ENCODE data around the gene SLC2A4.

Gene SLC2A4

DNA sequence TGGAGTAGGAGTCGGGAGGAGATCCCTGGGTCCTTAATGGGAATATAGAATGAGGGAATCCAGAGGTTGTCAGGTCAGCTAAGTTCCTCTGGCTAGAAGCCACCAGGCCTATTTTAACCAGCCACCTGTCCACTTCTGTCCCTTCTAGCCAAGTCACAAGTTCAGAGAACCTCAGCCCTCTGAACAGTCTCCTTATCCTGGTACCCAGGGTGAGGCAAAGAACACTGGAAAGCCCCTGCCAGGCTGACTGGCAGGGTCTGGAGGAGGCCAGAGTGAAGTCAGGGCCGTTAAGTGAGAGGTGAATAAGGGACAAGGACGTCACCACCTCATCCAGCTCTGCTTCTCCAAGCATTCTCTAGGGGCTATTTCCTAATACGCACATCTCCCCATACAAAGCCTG lies 32.7 kb upstream of the SLC2A4 start:
- DNase-seq (ENCODE audit: low spot score), result no peak

DNA sequence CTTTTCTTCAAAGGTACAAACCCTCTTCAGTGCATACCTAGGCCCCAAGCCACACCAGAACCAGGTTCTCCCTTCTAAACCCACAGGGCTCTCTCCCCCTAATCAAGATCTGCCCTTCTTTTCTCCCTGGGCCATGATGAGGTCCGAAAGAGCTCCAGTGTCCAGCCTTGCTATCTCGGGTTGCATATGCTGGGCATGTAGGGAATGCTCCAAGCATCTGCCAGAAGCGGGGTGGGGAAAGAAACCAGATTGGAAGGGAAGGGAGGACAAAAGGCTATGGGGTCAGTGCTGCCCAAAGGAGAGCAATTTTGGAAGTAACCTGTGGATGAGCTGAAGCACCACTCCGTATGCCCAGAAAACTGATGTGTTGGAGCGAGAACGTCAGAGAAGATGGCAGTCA lies 32.3 kb upstream of the SLC2A4 start:
- no peak for DNase-seq (ENCODE audit: low spot score)

DNA sequence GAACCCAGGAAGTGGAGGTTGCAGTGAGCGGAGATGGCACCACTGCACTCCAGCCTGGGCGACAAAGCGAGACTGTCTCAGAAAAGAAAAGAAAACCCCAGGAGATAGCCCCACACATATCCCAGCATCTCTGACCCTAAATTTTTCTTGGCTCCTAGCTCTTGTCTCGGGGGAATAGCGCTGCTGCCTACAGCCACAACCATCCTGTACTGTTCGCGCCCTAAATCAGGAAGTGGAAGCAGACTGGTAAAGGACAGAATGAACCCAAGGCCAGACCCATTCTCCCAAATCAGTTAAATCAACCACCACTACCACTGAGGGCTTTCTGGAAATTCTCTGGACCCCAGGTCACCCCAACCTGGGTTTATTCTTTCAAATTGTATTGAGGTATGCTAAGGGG lies 31.7 kb upstream of the SLC2A4 start:
- DNase-seq (ENCODE audit: low spot score), result no peak

DNA sequence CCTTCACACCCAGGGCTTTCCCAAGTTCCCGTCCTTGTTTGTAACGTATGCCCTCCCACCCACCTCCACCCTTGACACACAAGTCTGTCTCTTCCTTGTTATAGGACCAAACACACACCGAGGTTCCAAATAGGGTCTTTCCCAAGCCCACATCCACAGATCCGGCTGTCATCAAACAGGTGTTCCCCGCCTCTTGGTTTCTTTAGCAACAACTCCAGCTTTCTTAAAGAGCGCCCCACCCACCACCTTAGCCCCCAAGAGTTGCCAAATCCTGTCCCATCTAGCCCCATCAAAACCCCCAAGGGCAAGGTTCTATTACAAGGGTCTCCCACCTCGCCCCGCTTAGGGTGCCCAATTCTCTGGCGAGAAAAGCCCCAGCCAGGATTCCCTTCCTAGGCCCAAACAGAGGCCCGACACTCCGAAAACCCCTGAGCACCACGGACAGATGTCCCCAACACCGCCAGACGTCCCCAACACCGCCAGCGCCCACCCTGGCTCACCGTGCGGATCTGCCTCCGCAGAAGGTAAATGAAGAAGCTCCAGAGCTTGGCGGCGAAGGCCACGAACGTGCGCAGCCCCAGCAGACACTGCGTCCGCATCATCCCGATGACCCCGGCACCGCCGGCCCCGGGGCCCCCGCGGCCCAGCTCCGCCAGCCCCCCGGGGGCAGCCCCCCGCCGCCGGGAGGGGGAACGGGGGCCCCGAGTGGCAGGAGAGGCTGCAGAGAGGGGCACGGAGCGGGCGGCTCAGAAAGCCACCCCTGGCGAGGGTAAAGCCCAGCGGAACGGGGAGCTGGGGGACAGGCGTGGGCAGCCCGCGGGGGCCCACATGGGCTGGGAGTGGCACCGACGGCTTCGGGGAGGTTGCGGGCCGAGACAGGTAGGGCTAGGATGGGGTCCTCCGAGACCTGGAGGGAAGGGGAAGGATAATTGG lies 30.6 kb upstream of the SLC2A4 start:
- DNase-seq (ENCODE audit: low spot score), result no peak

DNA sequence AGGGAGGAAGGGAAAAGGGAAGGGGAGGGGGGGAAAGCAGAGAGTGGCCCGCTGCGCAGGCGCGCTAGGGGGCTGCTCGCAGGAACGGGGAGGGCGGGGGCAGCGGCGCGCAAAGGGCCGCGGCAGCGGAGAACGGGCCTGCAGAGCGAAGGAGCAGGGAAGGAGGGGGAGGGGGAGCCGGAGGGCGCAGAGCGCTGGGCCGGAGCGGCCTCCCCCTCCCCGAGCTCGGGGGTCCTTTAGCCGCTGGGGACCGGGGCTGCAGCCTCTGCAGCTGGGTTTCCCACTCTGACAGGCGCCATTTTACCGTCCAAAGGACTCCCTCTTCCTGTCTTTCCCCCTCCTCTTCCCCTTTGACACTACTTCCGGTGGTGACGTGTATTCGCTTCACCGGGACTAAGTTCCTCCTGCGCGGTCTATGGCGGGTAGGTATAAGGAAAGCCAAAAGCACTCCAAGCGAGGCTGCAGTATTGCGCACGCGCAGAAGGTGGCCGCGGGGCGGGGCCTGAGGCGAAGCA lies 29.8 kb upstream of the SLC2A4 start, which contains the start of gene CTDNEP1:
Gene CTDNEP1, minus strand, starts transcription at position 74 of the 515 bp plus-strand sequence. CDS start 438 bp downstream, outside the sequence.
- DNase-seq (ENCODE audit: low spot score), result peak; percentile 94

DNA sequence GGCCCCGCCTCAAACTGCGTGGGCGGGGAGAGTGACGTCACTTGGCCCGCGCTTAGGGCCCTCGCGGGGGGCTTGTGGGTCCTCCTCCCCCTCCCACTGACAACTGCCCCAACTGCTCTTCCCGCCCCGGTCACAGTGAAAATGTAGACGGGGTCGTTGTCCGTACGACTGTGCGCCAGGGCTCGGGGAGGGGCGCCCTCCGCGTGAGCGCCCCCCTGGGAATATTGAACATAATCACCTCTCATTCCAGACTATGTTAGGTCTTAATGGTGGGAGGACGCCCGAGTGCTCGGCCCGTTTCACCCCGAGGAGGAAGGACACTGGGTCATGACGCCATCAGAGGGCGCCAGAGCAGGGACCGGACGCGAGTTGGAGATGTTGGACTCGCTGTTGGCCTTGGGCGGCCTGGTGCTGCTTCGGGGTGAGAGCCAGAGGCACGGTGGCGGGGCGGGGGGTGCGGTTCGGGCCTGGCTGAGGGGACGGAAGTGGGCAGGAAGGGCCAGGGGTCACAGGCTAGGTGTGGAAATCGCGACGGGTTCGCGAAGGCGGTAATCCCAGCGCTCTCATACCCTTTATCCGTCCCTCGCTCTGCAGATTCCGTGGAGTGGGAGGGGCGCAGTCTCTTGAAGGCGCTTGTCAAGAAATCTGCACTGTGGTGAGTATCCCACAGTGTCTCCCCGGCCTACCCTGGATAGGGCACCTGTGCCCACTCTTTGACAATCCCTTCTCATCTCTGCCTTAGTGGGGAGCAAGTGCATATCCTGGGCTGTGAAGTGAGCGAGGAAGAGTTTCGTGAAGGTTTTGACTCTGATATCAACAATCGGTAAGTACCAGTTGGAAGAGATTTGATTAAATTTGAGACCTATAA lies 29.1 kb upstream of the SLC2A4 start, which contains the start of gene ELP5:
Gene ELP5, plus strand, starts transcription at position 40 of the 868 bp plus-strand sequence. Its CDS starts 336 bp downstream, at position 376.
- peak; percentile 99 for DNase-seq (ENCODE audit: low spot score)

DNA sequence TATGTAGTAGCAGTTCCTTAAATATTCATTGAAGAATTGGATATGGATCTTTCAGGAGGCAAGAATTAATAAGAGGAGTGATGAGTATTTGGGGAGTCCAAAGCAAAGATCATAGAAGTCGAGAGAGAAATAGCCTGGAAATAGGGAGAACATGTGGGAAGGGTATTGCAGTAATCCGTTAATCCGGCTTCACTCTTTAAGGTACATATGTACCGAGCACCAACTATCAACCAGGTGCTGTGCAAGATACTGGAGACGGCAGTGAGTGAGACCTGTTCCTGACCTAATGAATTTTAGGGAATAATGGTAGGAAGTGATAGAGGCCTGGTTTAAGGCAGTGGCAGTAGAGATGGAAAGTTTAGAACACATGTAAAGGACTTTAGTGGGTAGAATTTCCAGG lies 28.4 kb upstream of the SLC2A4 start:
- DNase-seq (ENCODE audit: low spot score), result no peak

DNA sequence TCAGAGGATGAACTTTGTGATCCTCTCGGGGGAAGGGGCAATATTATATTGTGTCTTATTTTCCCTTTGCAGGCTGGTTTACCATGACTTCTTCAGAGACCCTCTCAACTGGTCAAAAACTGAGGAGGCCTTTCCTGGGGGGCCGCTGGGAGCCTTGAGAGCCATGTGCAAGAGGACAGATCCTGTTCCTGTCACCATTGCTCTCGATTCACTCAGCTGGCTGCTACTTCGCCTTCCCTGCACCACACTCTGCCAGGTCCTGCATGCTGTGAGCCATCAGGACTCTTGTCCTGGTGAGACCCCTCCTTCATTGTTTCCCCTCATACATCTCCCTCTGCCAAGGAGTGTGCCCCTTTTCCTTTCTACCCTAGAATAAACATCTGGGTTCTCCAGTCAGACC lies 27.0 kb upstream of the SLC2A4 start:
- no peak for DNase-seq (ENCODE audit: low spot score)

DNA sequence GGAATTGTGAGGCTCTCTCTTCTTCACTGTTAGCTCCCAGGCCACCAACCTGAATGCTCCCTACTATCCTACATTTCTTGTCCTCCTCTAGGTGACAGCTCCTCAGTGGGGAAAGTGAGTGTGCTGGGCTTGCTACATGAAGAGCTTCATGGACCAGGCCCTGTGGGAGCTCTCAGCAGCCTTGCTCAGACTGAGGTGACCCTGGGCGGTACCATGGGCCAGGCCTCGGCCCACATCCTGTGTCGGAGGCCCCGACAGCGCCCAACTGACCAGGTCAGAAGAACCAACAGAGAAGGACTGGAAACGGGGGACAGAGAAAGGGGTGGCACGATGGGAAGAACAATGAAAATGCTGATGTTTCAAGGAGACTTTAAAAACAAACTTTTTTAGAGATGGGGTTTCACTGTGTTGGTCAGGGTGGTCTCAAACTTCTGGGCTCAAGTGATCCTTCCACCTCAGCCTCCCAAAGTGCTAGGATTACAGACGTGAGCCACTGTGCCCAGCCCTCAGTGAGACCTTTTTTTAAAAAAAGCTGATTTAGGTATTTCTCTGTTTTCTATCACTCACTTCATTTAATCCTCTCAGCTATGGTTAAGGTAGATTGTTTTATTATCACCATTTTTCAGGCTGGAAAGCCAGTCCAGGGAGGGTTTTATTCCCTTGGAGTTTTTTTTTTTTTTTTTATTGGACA lies 24.6 kb upstream of the SLC2A4 start:
- no peak for DNase-seq (ENCODE audit: low spot score)

DNA sequence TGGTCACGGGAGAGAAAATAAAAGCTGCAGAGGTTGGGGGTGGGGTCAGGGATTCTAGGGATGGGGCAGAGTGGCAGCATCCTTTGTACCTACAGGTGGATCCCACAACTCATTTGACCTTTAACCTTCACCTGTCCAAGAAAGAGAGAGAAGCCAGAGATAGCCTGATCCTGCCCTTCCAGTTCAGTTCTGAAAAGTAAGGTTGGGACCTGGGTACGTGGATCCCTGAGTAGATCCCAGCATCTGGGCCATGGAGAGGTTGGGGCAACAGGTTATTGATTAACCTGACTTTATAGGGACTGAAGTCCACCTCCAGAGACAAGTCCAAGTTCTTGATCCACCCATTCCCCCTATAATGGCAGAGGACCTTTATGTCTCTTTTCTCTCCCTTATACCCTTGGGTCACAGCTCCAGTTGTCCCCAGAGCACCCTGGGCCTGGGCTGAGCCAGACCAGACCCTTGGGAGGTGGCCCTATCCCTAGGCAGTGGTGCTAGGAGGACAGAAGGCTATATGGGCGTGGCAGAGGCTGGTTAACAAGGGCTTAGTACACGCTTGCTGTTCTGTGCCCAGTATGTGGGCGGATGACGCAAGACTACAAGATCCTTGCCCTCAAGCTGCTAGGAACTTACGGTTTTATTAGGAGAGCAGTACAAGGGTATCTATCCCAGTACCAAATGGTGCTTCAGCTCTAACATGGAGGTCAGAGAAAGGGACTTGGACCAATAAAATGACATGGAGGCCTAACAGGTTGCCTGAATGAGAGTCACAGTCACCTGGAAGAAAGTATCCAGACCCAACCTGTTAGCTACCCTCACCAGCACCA lies 22.6 kb upstream of the SLC2A4 start:
- no peak for DNase-seq (ENCODE audit: low spot score)

DNA sequence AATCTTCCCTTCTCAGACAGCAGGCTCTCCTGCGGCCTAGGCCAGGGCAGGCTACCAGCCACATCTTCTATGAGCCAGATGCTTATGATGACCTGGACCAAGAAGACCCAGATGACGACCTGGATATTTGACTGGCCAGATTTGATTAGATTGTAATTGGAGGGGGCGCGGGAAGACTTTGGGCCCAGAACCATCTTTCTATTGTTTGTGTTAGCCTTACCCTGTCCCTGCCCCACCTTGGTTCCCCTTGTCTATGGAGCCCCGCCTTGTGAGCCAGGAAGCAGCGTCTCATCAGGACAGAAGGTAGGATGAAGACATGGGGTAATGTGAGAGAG lies 22.0 kb upstream of the SLC2A4 start:
- DNase-seq (ENCODE audit: low spot score), result no peak

DNA sequence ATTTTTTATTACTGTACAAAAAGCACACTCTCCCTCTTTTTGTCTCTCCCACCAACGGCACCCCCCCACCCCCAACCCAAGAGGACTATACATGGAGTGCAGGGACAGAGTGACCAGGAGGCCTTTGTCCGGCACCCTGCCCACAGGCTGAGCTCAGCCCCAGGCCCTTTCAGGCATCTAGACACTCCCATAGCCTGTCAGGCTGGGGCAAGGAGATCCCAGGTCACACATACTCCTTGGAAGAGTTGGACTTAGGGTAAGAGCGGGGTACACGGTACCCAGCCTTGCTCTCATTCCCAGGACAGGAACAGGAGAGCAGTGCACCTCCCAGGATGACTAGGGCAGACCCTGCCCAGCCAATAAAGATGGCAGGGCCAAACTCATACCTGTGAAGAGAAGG lies 21.4 kb upstream of the SLC2A4 start:
- no peak for DNase-seq (ENCODE audit: low spot score)

DNA sequence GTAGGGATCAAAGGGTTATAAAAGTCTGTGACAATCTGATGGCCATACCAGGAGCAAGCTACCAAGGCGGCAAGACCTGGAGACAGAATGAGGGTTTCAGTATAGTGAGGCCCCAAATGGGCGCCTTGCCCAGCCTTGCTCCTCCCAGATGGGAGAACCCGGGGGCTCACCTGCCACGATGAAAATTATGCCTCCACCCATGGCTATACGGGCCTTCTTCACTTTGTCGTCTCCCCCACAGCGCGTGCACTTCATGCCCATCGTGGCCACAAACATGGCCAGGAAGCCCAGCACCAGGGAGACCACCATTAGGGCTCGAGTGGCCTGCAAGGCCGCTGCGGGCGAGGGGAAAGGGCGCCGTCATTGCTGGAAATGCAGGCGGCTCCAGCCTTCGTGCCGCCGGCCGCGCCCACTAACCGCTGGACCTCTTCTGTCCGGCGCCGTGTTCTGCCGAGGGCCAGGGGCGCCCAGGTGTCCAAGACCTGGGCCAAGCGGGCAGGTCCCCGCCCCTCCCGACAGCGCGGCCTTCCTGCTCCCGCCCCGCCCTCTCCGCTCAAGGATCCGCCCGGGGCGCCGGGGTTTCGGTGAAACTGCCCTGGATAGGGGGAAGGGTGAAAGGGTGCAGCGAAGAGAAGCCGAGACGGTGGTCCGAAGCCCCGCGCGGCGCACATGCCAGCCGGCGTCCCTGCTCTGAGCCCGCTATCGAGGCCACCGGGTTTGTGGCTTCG lies 20.7 kb upstream of the SLC2A4 start:
- no peak for DNase-seq (ENCODE audit: low spot score)

DNA sequence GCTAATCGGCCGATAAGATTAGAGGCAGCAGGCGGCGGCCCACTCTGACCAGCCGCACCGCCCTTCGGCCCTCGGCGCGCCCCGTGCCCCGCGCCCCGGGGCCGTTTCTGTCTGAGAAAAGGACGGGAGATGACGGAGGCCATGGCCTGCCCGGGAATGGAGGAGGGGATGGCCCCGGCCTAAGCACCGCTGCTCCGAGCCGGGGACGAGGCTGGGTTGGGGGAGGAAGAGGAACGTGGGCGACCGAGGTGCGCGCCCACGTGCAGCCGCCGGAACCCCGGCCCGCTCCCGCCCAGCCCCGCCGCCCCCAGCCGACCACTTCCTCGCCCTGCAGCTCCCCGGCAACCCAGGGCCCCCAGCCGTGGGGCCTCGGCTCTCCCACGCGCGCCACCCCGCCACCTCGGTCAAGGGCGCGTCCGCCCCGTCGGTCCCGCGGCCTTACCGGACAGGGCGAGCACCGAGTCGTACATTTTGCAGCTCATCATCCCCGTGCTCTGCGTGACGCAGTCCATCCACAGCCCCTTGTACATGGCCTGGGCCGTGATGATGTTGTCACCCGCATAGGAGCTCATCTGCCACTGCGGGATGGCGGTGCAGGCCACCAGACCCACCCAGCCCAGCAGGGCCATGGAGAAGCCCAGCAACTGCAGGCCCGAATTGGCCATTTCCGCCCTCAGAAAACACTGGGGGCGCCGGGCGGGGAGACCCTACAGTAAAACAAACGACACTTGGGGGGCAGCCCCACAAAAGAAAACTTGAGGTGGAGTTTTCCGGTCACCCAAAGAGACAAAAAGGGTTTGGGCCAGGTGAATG lies 19.9 kb upstream of the SLC2A4 start:
- DNase-seq (ENCODE audit: low spot score), result no peak

DNA sequence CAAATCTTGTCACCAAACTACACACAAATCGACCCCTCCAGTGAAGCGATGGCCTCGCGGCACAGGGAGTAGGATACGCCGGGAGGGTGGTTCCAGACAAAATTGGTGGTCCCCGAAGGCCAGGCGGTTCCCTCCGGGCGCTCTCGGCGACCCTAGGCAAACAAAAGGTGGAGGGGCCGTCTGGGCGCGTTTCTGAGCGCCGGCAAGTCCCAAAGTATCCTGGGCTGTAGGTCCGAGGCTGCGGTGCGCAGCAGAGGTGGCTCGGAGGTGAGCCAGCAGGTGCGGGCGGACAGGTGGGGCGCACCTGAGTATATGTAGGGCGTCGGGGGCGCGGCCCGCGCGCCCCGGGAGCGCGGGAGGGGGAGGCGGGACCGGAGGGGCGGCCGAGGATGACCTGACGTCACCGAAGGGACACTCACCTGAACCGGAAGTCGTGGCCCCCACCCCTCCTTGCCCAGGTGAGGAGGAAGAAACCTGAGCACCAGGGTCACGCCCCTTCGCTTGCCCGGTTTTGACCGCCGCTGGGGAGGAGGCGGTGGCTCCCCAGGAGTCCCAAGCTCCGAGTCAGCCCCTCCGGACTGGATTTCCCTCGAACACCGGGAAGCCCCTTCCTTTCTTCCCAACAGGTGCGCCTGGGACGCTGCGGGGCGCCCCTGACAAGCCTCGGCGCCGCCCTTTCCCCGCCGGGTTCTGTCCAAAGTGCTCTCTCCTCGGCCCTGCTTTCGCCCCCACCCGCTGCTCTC lies 19.2 kb upstream of the SLC2A4 start, which contains the start of gene CLDN7:
Gene CLDN7, minus strand, starts transcription at position 287 of the 743 bp plus-strand sequence. CDS start 435 bp downstream, outside the sequence.
- DNase-seq (ENCODE audit: low spot score), result no peak

DNA sequence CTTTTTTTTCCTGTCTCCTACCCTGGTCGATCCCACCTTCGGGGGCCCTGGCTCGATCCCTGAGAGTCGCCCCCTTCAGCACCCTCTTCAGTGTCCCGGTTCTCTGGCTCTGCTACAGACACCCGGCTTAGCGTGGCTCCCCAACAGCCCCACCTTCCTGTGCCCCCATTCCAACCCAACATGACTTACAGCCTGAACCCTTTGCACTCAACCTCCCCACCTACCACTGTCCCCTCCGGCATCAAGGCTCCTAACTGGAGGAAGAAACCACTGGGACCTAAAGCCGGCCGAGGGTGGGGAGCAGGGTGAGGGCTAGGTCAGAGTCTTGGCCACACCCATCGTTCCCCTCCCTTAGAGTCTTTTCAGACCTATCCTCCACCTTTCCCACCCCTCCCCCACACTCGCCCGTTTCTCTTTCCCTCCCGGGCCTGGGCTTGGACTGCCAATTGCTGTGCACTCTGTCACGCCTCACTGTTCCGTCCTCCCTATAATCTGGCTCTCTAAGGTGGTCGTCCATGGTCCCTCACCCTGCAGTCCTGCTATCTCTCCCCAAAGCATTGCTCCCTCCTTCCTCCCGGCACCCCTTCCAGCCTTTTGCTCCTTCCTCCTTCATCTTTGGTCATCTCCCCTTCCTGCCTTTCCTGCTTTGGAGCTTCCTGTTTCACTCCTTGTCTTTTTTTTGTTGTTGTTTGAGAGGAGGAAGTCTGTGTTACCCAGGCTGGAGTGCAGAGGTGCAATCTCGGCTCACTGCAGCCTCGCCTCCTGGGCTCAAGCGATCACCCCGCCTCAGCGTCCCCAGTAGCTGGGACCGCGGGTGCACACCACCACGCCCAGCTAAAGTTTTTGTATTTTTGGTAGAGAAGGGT lies 18.4 kb upstream of the SLC2A4 start:
- DNase-seq (ENCODE audit: low spot score), result no peak

DNA sequence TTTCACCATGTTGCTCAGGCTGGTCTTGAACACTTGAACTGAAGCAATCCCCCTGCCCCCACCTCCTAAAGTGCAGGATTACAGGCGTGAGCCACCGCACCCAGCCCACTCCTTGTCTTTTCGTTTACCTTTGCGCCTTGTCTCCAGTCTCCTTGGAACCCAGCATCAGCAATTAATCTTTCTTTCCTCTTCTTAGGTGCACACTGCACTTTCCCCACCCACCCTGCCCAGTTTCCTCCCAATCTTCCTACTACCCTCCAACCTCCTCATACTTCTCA lies 17.8 kb upstream of the SLC2A4 start:
- DNase-seq (ENCODE audit: low spot score), result no peak

DNA sequence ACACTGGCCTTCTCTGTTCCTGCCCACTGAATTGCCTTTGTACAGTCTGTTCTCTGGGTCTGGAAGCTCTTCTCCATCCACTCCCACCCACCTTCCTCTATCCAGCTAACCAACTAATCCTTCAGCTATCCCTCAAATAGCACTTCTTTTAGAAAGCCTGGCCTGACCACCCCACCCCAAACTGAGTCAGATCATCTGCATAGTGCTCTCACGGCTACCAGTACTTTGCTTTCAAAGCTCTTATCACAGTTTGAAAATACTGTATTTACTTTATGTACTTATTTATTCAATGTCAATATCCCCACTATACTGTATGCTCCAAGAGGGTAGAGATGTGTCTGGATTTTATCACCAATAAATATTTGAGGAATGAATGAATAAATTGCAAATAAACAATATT lies 14.7 kb upstream of the SLC2A4 start:
- DNase-seq (ENCODE audit: low spot score), result no peak

Data from left forelimb (tissue), 1 donor.